GM18498 (cell line): ENCODE measurements around the gene PRKD2.
"Not testable (repeated sequence)": the region's sequence is repeated elsewhere in the genome, so short reads cannot be mapped to it uniquely, and the experiment has no call there.

Source experiments
- ATAC-seq: cut with Tn5 transposase; IDR thresholded peaks from one replicate; pipeline ENCODE4 v1.9.1; 2021; ENCODE audit warnings: mild to moderate bottlenecking, moderate library complexity; ENCODE audit not compliant: unreplicated experiment

The PRKD2 gene

GRCh38 chr19:46712768-46713338 lies 4.1 kb downstream of the PRKD2 start:
- not testable (repeated sequence) for ATAC-seq

GRCh38 chr19:46710687-46711086 lies 6.2 kb downstream of the PRKD2 start:
- ATAC-seq: no peak

DNA sequence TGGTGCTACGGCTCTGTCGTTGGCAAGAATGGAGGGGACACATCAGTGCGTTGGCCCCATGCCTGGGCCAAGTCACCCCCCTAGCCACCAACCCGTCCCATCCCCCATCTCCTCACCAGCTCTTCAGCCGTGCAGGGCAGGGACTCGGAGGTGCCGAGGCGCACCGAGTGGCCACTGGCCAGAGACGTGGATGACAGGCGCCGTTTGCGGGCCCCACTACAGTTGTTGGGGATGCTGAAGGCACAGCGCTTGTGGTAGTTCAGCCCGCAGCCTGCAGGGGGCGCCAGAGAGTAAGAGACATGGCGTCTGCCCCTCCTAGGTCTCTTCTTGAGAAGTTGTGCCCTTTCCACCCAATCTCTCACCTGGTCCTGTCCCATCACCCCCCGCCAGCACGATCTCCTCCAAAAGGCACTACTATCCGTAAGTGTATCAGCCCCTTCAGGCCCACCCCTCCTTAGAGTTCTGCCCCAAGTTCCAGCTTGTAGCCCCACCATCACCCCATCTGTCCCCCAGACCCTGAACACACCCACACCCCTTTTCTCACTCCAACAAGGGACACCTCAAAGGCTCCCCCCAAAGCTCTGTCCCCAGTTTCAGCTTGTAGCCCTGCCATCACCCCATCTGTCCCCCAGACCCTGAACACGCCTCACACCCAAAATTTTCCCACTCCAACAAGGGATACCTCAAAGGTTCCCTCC lies 12.4 kb downstream of the PRKD2 start:
- ATAC-seq: no peak

DNA sequence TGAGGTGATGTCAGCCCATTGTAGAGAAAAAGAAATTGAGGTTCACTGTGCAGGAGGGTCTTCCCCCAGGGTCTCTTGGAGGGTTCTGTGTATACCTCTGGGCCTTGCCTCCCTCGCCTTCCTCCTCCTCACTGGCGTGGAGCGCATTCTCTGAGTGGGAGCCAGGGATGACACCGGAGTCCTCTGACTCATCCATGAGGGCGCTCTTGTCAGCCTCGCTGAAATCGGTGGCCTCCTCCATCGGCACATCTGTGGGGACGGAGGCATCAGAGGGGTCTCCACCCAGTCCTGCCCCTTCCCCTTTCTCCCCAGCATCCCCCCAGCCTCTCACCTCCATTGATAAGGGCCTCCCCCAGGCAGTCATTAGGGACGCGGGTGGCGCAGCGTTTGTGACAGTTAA lies 16.2 kb downstream of the PRKD2 start:
- no peak for ATAC-seq

- no peak for ATAC-seq
Measured at GRCh38 chr19:46698395-46699321, 18.3 kb downstream of the PRKD2 start.

- ATAC-seq: no peak
Measured at GRCh38 chr19:46697204-46697960, 19.5 kb downstream of the PRKD2 start.

- no peak for ATAC-seq
Measured at GRCh38 chr19:46696866-46697203, 20.1 kb downstream of the PRKD2 start.

GRCh38 chr19:46696052-46696451 lies 20.9 kb downstream of the PRKD2 start:
- no peak for ATAC-seq

GRCh38 chr19:46693760-46694159 lies 23.2 kb downstream of the PRKD2 start:
- no peak for ATAC-seq

DNA sequence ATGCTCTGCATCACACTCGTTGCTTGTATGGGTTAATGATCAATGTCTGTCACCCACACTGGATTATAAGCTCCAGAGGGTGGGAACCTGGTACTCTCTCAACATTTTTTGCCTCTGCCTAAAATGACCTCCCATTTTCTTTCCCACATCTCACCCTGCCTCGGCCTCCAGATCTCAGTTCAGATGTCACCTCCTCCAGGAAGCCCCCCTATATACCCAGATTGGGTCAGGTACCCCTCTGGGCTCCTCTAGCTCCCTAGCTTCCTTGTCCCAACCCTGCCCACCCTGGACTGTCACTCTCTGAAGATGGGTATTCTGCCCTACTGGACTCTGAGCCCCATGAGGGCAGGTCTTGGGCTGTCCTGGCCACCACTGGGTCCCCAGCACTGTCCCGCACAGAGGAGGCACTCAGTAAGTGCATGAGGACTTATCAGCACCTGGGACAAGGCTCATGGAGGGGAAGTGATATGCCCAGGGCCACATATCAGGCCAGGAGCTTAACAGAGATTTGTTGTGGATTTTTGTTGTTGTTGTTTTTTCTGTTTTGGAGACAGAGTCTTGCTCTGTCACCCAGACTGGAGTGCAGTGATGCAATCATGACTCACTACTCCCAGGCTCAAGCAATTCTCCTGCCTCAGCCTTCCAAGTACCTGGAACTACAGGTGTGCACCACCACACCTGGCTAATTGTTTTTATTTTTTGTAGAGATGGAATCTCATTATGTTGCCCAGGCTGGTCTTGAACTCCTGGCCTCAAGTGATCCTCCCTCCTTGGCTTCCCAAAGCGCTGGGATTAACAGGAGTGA lies 23.8 kb downstream of the PRKD2 start:
- no peak for ATAC-seq

DNA sequence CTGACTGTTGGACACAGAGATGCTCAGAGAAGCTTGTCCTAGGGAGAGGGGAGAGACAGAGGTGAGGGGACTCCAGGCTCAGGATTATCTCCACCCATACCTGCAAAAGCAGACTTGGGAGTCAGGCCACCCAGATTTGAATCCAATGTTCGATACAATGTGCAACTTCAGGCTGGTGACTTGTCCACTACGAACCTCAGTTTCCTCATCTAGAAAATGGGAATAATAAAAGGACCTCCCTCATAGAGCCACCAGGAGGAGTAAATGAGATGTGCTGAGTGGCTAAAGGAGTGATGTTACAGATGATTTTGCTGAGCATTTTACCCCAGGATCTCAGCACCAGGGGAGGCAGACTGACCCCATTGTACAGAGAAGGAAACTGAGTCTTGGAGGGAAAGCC lies 25.0 kb downstream of the PRKD2 start:
- ATAC-seq: no peak

DNA sequence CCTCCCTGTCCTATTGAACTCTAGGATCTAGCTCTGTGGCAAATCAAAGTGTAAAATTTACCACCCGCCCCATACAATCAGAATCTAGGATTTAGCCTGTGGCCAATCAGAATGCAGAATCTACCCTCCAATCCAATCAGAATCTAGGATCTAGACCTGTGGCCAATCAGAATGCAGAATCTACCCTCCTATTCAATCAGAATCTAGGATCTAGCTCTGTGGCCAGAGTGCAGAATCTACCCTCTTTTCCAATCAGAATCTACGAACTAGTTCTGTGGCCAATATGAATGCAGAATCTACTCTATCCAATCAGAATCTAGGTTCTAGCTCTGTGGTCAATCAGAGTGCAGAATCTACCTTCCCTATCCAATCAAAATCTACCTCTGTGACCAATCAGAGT lies 25.8 kb downstream of the PRKD2 start:
- ATAC-seq: no peak

DNA sequence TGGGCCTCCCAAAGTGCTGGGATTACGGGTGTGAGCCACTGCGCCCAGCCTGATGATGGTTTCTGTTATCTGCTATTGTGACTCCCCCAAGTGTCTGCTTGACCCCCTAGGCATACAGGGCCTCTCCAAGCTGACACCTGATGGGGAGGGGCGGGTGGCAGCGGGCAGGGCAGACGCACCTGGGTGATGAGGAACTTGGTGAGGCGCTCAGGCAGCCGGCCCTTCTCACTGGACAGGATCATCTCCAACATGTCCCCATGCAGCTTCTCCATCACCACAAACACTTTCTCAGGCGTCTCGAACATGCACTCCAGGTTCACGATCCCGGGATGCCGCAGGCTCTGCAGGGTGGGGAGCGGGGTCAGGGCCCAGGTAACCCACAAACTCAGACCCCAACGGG lies 27.6 kb downstream of the PRKD2 start:
- no peak for ATAC-seq

DNA sequence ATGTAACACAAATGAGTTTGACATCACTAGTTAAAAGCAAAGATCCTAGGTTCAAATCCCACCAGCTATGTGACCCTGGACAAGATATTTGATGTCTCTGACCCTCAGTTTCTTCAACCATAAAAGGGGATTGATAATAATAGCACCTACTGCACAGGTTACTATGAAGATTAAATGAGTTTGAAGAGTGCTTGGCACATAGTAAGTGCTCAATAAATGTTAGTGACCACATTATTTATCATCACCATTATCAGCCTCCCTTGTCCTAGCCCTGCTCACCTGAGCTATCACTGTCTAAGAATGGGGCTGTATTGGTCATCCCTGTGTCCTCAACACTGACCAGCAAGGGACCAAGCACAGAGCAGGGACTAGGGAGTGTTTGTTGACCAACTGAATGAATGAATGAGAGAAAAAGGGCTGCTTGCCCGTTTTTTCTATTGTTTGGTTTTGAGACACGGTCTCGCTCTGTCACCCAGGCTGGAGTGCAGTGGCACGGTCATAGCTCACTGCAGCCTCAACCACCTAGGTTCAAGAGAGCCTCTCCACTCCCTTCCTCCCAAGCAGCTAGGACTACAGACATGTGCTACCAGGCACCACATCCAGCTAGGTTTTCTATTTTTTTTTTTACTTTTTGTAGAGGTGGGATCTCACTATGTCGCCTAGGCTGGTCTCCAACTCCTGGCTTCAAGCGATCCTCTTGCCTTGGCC lies 29.3 kb downstream of the PRKD2 start:
- ATAC-seq: no peak

GRCh38 chr19:46685189-46685588 lies 31.7 kb downstream of the PRKD2 start:
- no peak for ATAC-seq

DNA sequence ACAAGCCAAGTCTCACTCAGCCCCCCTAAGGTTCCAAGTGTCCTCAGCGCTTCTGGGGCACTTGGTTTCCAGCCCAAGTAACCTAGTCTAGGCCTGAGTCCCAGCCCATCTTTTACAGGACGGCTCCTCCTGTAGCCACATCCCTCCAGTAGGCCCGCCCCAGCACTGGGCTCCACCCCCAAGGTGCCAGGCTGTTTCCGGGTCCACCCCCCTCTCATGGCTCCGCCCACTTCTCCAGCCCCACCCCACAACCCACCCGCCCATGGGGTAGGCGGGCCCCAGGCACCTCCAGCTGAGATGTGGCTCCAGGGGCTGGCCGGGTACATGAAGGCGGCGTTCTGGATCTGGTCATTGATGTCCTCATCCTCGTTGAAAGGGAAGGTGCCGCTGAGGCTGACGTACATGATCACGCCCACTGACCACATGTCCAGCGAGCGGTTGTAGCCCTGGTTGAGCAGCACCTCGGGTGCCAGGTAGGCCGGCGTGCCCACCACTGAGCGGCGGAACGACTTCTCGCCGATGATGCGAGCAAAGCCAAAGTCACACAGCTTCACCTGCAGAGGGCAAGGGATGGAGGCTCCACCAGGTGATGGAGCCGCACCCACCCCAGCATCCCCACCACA lies 38.7 kb downstream of the PRKD2 start:
- ATAC-seq: no peak

GRCh38 chr19:46674416-46675178 lies 42.3 kb downstream of the PRKD2 start:
- ATAC-seq: no peak

DNA sequence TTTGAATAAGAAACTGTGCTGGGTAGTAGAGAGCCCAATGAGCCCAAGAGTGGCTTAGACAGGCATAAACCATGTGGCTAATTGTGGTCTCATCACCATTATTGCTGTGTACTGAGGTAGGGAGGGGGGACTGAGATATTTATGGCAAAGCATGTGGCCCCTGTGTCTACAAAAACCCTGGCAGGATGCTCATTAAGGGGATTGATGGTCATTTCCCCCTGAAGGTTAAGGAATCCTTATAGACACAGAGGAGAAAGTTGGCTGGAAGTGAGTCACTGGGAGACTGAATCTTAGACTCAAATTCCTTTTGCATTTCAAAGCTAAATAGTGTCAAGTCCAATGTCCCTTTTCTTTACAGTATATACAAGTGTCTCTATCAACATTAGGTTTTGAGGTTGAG lies 46.1 kb downstream of the PRKD2 start:
- no peak for ATAC-seq

- no peak for ATAC-seq
Measured at GRCh38 chr19:46668662-46669061, 48.3 kb downstream of the PRKD2 start.
